H7 (cell line): ENCODE measurements around the gene NAALADL2. TPM values are rescaled to one million over a fixed set of nuclear protein-coding genes. Genes with fewer than 3 reads are reported as not detected.
"Not testable (repeated sequence)": the region's sequence is repeated elsewhere in the genome, so short reads cannot be mapped to it uniquely, and the experiment has no call there.

Experiments
- DNase-seq: peaks from one replicate; pipeline ENCODE4 v3.0.0; 2012
- H3K27me3 ChIP-seq: 2 replicates; pipeline ENCODE4 v1.6.0; 2011; ENCODE audit warnings: mild to moderate bottlenecking, low read length; ENCODE audit not compliant: control insufficient read depth, insufficient read depth
- H3K36me3 ChIP-seq: replicated peaks from 2 replicates; pipeline ENCODE4 v1.5.1; 2011; ENCODE audit warnings: low read length; ENCODE audit not compliant: control insufficient read depth, insufficient read depth
- H3K4me3 ChIP-seq: 2 replicates; pipeline ENCODE4 v1.5.1; 2011; ENCODE audit warnings: low read depth, mild to moderate bottlenecking, control low read depth, low read length, moderate library complexity; ENCODE audit not compliant: insufficient read depth
- total RNA-seq: library from RNA; depleted of rRNA; stranded (reverse); fragments of >200 nt; shearing (Covaris generic); gene quantifications from 2 replicates; pipeline ENCODE4 v1.2.3, GENCODE V29; 2014

NAALADL2 gene
- total RNA-seq, 1 experiment from 2014 or later = 0.14 TPM

- Histone ChIP-seq H3K4me3 (no peak overlapping the region), H3K36me3 (no peaks in the 10 kb centered on the region), H3K27me3 (no peaks in the 10 kb centered on the region)
- DNase-seq = no peak
Measured at GRCh38 chr3:175267121-175267531, 408.0 kb downstream of the NAALADL2 start.

DNA sequence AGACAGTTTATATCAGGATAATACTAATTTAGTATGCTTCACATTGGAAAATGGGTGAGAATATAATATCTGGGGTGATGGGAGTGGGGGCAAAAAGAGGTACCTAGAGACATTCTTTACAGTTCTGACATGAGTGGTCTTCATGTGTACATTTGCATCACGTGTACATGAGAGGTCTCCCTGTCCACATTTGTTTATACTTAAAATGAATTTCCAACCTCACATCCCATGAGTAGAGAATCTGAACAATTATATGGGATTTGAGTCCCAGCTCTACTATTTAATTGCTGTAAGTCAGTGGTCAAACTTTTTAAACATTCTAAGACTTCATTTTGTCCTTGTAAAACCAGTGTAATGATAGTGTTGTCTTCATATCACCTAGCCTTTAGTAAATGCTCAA is 408.4 kb downstream of the NAALADL2 start:
- DNase-seq = no peak
- no peaks in the 10 kb centered on the region for H3K27me3 ChIP-seq
- no peaks in the 10 kb centered on the region for H3K36me3 ChIP-seq
- H3K4me3 ChIP-seq = no peak overlapping the region

GRCh38 chr3:175269394-175269793 is 410.3 kb downstream of the NAALADL2 start:
- H3K4me3 ChIP-seq = no peak overlapping the region
- DNase-seq = no peak
- no peaks in the 10 kb centered on the region for H3K27me3 ChIP-seq
- no peaks in the 10 kb centered on the region for H3K36me3 ChIP-seq

DNA sequence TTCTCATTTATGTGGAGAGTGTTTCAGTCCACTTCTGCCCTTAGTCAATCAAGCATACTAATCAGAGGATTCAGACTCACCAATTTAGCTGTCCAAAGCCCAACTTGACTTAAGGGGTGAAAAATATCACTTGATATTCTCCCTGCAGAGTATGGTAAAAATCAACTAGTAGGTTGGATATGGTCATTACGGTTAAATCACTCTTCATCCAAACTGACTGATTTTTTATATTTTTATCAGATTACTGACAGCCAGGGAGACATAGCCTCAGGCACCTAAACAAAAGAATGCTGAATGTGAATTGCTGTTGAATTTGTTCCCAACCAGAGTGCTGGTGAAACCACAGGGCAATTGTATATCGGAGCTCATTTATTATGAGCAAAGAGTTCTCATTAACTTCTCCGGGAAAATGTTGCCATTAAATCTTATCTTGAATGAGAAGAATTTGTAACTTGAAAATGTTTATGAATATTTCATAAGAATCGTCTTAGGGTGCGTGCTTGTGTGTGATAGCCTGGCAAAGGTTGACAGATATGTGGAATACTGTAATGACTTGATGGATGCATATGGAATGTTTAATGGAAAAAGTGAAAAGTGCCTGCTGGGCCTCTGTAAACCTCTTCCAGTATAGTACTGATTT is 411.2 kb downstream of the NAALADL2 start:
- H3K27me3 ChIP-seq = no peaks in the 10 kb centered on the region
- no peak for DNase-seq
- H3K36me3 ChIP-seq = no peaks in the 10 kb centered on the region
- H3K4me3 ChIP-seq = no peak overlapping the region

- H3K4me3 ChIP-seq = no peak overlapping the region
- no peaks in the 10 kb centered on the region for H3K36me3 ChIP-seq
- no peak for DNase-seq
- H3K27me3 ChIP-seq = no peaks in the 10 kb centered on the region
Measured at GRCh38 chr3:175270866-175271265, 411.7 kb downstream of the NAALADL2 start.

DNA sequence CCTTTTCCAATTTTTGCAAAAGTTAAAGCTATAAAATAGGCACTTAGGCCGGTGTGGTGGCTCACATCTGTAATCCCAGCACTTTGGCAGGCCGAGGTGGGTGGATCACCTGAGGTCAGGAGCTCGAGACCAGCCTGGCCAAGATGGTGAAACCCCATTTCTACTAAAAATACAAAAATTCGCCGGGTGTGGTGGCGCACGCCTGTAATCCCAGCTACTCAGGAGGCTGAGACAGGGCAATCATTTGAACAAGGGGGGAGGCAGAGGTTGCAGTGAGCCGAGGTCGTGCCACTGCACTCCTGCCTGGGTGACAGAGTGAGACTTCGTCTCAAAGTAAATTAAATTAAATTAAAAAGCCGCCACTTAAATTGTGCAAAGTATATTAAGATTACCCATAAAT is 412.3 kb downstream of the NAALADL2 start:
- H3K4me3 ChIP-seq, DNase-seq, H3K36me3 ChIP-seq, H3K27me3 ChIP-seq: not testable (repeated sequence)

DNA sequence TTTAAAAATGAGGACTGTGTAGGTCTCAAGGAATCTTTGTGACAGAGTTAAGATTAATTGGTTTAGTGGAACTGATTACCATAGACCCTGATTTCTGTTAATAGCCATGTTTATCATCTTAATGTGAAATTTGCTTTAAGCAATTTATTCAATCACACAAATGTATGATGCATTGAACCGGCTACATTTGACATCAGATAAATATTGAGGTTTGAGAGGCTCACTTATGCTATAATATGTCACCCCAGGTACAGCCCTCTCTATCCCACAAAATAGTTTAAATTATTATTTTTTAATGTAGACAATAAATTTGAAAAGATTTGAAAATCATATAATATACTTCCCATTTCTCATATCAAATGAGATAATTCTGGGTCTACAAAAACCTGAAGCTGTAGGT is 413.3 kb downstream of the NAALADL2 start:
- DNase-seq = no peak
- no peak overlapping the region for H3K4me3 ChIP-seq
- H3K27me3 ChIP-seq = no peaks in the 10 kb centered on the region
- H3K36me3 ChIP-seq = no peaks in the 10 kb centered on the region

DNA sequence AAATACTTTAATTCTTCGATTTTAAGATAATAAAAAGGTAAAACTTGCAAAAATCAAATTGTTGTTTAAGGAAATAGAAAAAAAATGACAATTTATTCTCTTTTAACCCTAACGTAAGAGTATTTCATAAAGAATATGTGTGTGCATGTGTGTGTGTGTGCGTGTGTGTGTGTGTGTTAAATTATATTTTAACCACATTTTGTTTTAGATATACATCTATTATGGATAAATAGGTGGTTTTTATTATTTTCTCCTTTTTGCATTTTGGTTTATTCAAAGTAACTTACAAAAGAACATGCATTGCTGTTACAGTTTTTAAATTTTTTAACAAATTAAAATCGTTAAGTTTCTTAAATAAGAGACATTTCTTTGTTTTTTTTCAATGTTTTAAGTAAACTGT is 414.4 kb downstream of the NAALADL2 start:
- no peak for DNase-seq

DNA sequence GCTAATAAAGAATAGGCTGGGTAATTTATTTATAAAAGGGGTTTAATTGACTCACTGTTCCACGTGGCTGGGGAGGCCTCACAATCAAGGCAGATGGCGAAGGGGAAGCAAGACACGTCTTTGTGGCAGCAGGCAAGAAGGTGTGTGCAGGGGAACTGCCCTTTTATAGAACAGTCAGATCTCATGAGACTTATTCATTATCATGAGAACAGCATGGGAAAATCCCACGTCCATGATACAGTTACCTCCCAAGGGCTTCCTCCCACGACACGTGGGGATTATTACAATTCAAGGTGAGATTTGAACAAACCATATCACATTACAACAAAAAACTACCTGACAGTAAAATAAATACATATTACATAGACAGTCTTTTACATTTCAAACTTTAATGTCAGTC is 414.9 kb downstream of the NAALADL2 start:
- Histone ChIP-seq H3K4me3 (no peak overlapping the region), H3K36me3 (no peaks in the 10 kb centered on the region), H3K27me3 (no peaks in the 10 kb centered on the region)
- DNase-seq = no peak

More for the DNA sequence above, 414.4 kb downstream of the NAALADL2 start:
- H3K36me3 ChIP-seq = no peaks in the 10 kb centered on the region
- H3K4me3 ChIP-seq = no peak overlapping the region
- H3K27me3 ChIP-seq = no peaks in the 10 kb centered on the region

DNA sequence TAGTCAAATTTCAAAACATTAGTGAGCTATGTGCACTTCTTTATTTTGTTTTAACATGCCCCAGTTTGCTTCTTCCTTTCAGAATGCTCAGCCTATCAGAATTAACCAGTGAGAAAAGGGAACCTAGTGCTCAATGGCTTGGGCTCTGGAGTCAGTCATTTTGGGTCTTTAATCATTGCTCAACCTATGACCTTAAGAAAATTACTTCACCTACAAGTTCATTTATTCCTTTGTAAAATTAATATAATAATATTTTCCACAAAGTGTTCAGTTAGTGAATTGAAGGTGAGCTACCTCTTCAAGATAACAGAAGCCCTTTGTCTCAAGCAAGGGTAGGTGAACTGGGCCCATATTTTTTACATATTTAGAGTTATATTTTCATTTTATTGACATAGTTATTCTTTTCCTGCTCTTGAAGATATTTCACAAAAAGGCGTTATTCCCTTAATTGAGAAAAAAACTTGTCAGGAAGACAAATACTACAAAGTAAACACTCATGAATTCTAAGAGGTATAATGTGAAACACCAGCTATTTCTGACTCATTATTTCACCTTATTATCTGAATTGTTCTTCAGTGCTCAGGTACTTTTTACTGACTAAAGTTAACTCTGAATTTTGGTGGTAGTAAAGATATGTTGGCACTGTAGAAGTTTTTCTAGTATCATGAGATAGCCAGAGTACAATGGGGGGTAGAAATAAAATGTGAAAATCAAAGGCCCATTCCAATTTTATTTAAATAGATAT is 415.5 kb downstream of the NAALADL2 start:
- H3K4me3 ChIP-seq = no peak overlapping the region
- no peak for DNase-seq
- H3K36me3 ChIP-seq = no peaks in the 10 kb centered on the region
- H3K27me3 ChIP-seq = no peaks in the 10 kb centered on the region

GRCh38 chr3:175278680-175279079 is 419.5 kb downstream of the NAALADL2 start:
- Histone ChIP-seq H3K36me3 (no peaks in the 10 kb centered on the region), H3K27me3 (no peaks in the 10 kb centered on the region), H3K4me3 (no peak overlapping the region)
- DNase-seq = no peak

DNA sequence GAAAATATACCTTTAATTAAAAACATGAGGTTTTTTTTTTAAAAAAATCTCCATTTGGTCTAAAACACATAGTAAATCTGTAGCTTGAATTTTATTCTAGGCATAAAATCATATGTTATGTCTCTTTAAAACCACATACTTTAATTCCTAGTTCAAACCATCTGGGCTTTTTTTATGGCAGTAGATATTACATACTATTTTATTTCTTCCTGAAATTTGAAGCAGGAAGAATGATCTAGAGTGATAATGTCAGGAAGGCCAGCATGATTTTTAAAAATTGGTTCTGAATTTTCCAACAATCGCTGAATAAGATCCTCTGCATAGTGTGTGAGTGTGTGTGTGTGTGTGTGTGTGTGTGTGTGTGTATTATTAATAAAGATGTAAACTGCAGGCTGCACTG is 420.3 kb downstream of the NAALADL2 start:
- H3K27me3 ChIP-seq = no peaks in the 10 kb centered on the region
- no peak for DNase-seq
- H3K4me3 ChIP-seq = no peak overlapping the region

DNA sequence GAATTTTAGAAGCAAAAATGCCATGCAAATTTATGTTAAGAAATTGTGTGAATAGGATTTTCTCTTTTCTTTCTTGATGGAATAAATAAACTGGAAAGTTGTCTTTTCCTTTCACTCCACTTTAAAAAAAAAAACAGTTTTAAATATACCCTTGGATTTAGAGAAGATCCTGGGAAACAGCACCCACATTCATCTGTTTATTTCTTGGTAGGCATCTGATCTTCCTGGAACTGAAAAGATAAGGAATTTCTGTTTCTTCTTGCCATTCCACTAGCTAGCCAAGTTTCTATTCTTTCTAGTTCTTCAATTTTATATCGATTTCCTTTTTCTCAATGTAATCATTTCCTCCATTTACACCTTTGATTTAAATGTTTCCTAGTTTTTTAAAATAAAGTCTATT is 420.8 kb downstream of the NAALADL2 start:
- H3K27me3 ChIP-seq = no peaks in the 10 kb centered on the region
- DNase-seq = no peak
- H3K4me3 ChIP-seq = no peak overlapping the region
- H3K36me3 ChIP-seq = no peaks in the 10 kb centered on the region

More for the DNA sequence above, 420.3 kb downstream of the NAALADL2 start:
- no peaks in the 10 kb centered on the region for H3K36me3 ChIP-seq

- no peaks in the 10 kb centered on the region for H3K36me3 ChIP-seq
- no peaks in the 10 kb centered on the region for H3K27me3 ChIP-seq
- no peak overlapping the region for H3K4me3 ChIP-seq
- no peak for DNase-seq
Measured at GRCh38 chr3:175287361-175287963, 428.3 kb downstream of the NAALADL2 start.

- no peak overlapping the region for H3K4me3 ChIP-seq
- no peaks in the 10 kb centered on the region for H3K27me3 ChIP-seq
- no peak for DNase-seq
- H3K36me3 ChIP-seq = no peaks in the 10 kb centered on the region
Measured at GRCh38 chr3:175288621-175289020, 429.5 kb downstream of the NAALADL2 start.
